Upper lobe of left lung (tissue), 6 donors: ENCODE measurements around the gene SENP6. TPM values are rescaled to one million over a fixed set of nuclear protein-coding genes. Genes with fewer than 3 reads are reported as not detected.
A peak's percentile ranks its signal among the peaks of the same experiment; 100 is the strongest.

Experiments
- ATAC-seq, 2 donors: fragments of 200-7000 bp; cut with Tn5 transposase; one replicate each; pipeline ENCODE4 v1.9.1; 2022; ENCODE audit warnings: mild to moderate bottlenecking in 2 of 2, moderate library complexity in 2 of 2; ENCODE audit not compliant: low FRiP score in 2 of 2
- DNase-seq, 2 donors: peaks; one replicate each; pipeline ENCODE4 v3.0.0-alpha.2; 2019 to 2020
- H3K27ac ChIP-seq, 4 donors: fragments of 200-600 bp; sonication (generic); one replicate each; pipeline ENCODE4 v1.5.1; 2016 to 2019
- H3K27me3 ChIP-seq, 4 donors: fragments of 200-600 bp; sonication (generic); one replicate each; pipeline ENCODE4 v1.5.1; 2017 to 2019
- H3K36me3 ChIP-seq, 4 donors: fragments of 200-600 bp; sonication (generic); one replicate each; pipeline ENCODE4 v1.5.1; 2016 to 2019
- H3K4me1 ChIP-seq, 4 donors: fragments of 200-600 bp; sonication (generic); one replicate each; pipeline ENCODE4 v1.5.1; 2018 to 2019
- H3K4me3 ChIP-seq, 4 donors: fragments of 200-600 bp; sonication (generic); one replicate each; pipeline ENCODE4 v1.5.1; 2017 to 2019; ENCODE audit warnings: mild to moderate bottlenecking in 2 of 4, moderate library complexity in 1 of 4
- H3K9me3 ChIP-seq, 4 donors: fragments of 200-600 bp; sonication (generic); one replicate each; pipeline ENCODE4 v1.5.1; 2018 to 2019
- CTCF ChIP-seq, 6 experiments: fragments of 450-650 bp in 4 of 6; fragments of 200-600 bp in 2 of 6; sonication (generic) in 2 of 6; IDR thresholded peaks; one replicate each; pipeline ENCODE4 v1.5.1; 2016 to 2019; ENCODE audit warnings: antibody characterized with exemption in 6 of 6
- EP300 ChIP-seq, 4 donors: sonication (generic); formaldehyde crosslinking; IDR thresholded peaks; one replicate each; pipeline ENCODE4 v1.5.1; 2017; ENCODE audit warnings: antibody characterized with exemption in 4 of 4, control low read depth in 2 of 4
- POLR2A ChIP-seq, 4 donors: fragments of 450-650 bp; IDR thresholded peaks; one replicate each; pipeline ENCODE4 v1.5.1; 2016 to 2017; ENCODE audit warnings: antibody characterized with exemption in 4 of 4, mild to moderate bottlenecking in 2 of 4
- POLR2AphosphoS5 ChIP-seq, 2 donors: sonication (generic); formaldehyde crosslinking; IDR thresholded peaks; one replicate each; pipeline ENCODE4 v1.5.1; 2017; ENCODE audit warnings: antibody characterized with exemption in 2 of 2
- WGBS, 2 donors: methylation state at CpG; one replicate each; pipeline ENCODE4 v1.1.5; 2017 to 2018; 5-methylcytosine and 5-hydroxymethylcytosine counted together
- total RNA-seq, 6 donors: library from RNA; depleted of rRNA in 4 of 6; stranded (reverse); fragments of >200 nt in 4 of 6; gene quantifications; one replicate each; pipeline versions ENCODE4 v1.1.0 to v1.2.1, GENCODE V29; 2016 to 2021
- donor health status: DM: no; HTN: no; CAD: no; lungs with moderate emphysema.
- donor health status: DM: no; HTN: yes; CAD: no; lungs with severe emphysema.

Gene SENP6
- total RNA-seq, 6 donors from 2014 or later: 56.4 to 199 (median 87.2) TPM

- DNase-seq: no peak
- no peaks in the 10 kb centered on the region for H3K36me3 ChIP-seq
- H3K27me3 ChIP-seq: no peaks in the 10 kb centered on the region
- TF ChIP-seq POLR2AphosphoS5 (IDR thresholded peaks at IDR 0.05) (no peak), CTCF (IDR thresholded peaks at IDR 0.05) (no peak), EP300 (IDR thresholded peaks at IDR 0.05) (no peak), POLR2A (IDR thresholded peaks at IDR 0.05) (no peak)
- H3K4me1 ChIP-seq: peaks cover 9 to 13% (median 11%) of the 10 kb centered on the region in 4 donors
- H3K9me3 ChIP-seq: no peaks in the 10 kb centered on the region
- 15 to 25% methylated on average over 1 of the region's 1 CpG for WGBS, 2 donors
- ATAC-seq: peak in 1 of 2 donors; percentile 62
- H3K4me3 ChIP-seq: no peak overlapping the region
- peak overlapping the region in 1 of 4 donors; percentile 52 for H3K27ac ChIP-seq
Measured at GRCh38 chr6:75735491-75736186, 134.0 kb downstream of the SENP6 start.

GRCh38 chr6:75743971-75744370, 142.3 kb downstream of the SENP6 start:
- H3K4me1 ChIP-seq: peaks cover 3 to 11% (median 10%) of the 10 kb centered on the region in 4 donors
- no peaks in the 10 kb centered on the region for H3K9me3 ChIP-seq
- H3K27ac ChIP-seq: no peak overlapping the region
- ATAC-seq (no peak), DNase-seq (no peak)
- WGBS, 2 donors: 73 to 74% methylated on average over 4 of the region's 4 CpGs
- H3K4me3 ChIP-seq: no peak overlapping the region
- no peaks in the 10 kb centered on the region for H3K36me3 ChIP-seq
- H3K27me3 ChIP-seq: no peaks in the 10 kb centered on the region
- TF ChIP-seq POLR2A (IDR thresholded peaks at IDR 0.05) (no peak), CTCF (IDR thresholded peaks at IDR 0.05) (no peak), EP300 (IDR thresholded peaks at IDR 0.05) (no peak), POLR2AphosphoS5 (IDR thresholded peaks at IDR 0.05) (no peak)

GRCh38 chr6:75745404-75745803, 143.7 kb downstream of the SENP6 start:
- H3K9me3 ChIP-seq: no peaks in the 10 kb centered on the region
- no peak overlapping the region for H3K27ac ChIP-seq
- 95 to 98% methylated on average over 3 of the region's 3 CpGs for WGBS, 2 donors
- H3K4me3 ChIP-seq: no peak overlapping the region
- DNase-seq (no peak), ATAC-seq (no peak)
- H3K4me1 ChIP-seq: peaks cover 6 to 13% (median 10%) of the 10 kb centered on the region in 4 donors
- no peaks in the 10 kb centered on the region for H3K27me3 ChIP-seq
- H3K36me3 ChIP-seq: no peaks in the 10 kb centered on the region
- no peak for TF ChIP-seq EP300 (IDR thresholded peaks at IDR 0.05)
- no peak for TF ChIP-seq CTCF (IDR thresholded peaks at IDR 0.05)
- no peak for TF ChIP-seq POLR2A (IDR thresholded peaks at IDR 0.05)

GRCh38 chr6:75746221-75746620, 144.5 kb downstream of the SENP6 start:
- H3K36me3 ChIP-seq: no peaks in the 10 kb centered on the region
- H3K4me1 ChIP-seq: peaks cover 9 to 19% (median 10%) of the 10 kb centered on the region in 4 donors
- no peaks in the 10 kb centered on the region for H3K27me3 ChIP-seq
- H3K27ac ChIP-seq: no peak overlapping the region
- TF ChIP-seq EP300 (IDR thresholded peaks at IDR 0.05) (no peak), CTCF (IDR thresholded peaks at IDR 0.05) (no peak), POLR2AphosphoS5 (IDR thresholded peaks at IDR 0.05) (no peak), POLR2A (IDR thresholded peaks at IDR 0.05) (no peak)
- DNase-seq (no peak), ATAC-seq (no peak)
- H3K4me3 ChIP-seq: no peak overlapping the region
- no peaks in the 10 kb centered on the region for H3K9me3 ChIP-seq
- 10 to 21% methylated on average over 2 of the region's 2 CpGs for WGBS, 2 donors
